ENCODE results near the gene RDH13.

GRCh38 chr19:55076321-55076720 lies 13.4 kb upstream of the RDH13 start:
- TF ChIP-seq CTCF (IDR thresholded peaks at IDR 0.05) (no peak), POLR2A (IDR thresholded peaks at IDR 0.05) (no peak)
